ENCODE data around the gene HCK. TPM values are rescaled to one million over a fixed set of nuclear protein-coding genes. Genes with fewer than 3 reads are reported as not detected.

The HCK gene
- total RNA-seq, 4 donors from 2014 or later = 3.0 to 16.9 (median 6.7) TPM

GRCh38 chr20:32075534-32075933 lies 23.5 kb downstream of the HCK start:
- no peak for TF ChIP-seq POLR2A (IDR thresholded peaks at IDR 0.05)
- TF ChIP-seq CTCF (IDR thresholded peaks at IDR 0.05) = no peak
- Histone ChIP-seq H3K9me3 (no peaks in the 10 kb centered on the region), H3K27ac (no peak overlapping the region), H3K4me1 (peaks cover 0 to 23% (median 0%) of the 10 kb centered on the region in 3 donors), H3K27me3 (peaks cover 0 to 47% (median 0%) of the 10 kb centered on the region in 4 donors), H3K36me3 (no peaks in the 10 kb centered on the region), H3K4me3 (no peak overlapping the region)
- intact Hi-C loops (cut with DNase I) = no loop called here
- no peak for DNase-seq
- 79 to 83% methylated on average over 1 of the region's 1 CpG for WGBS, 2 donors

DNA sequence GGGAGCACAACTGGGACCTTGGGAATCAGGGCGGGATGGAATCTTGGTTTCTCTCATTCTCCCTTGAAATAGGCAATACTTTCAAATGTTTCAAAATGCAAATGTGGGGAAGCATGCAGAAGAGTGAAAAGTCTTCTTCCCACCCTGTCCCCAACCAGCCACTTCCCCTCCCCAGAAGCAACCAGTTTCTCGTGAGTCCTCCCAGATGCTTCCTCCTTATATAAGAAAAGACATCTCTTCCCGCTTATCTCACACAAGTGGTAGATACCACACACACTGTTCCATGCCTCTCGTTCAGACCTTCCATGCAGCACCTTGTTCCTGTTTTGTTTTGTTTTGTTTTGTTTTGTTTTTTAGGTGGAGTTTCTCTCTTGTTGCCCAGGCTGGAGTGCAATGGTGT lies 25.1 kb downstream of the HCK start:
- Histone ChIP-seq H3K27me3 (peaks cover 0 to 43% (median 0%) of the 10 kb centered on the region in 4 donors), H3K4me3 (no peak overlapping the region), H3K4me1 (peaks cover 0 to 24% (median 6%) of the 10 kb centered on the region in 3 donors), H3K9me3 (no peaks in the 10 kb centered on the region), H3K36me3 (no peaks in the 10 kb centered on the region), H3K27ac (no peak overlapping the region)
- TF ChIP-seq CTCF (IDR thresholded peaks at IDR 0.05) (no peak), POLR2A (IDR thresholded peaks at IDR 0.05) (no peak)
- 74 to 84% methylated on average over 4 of the region's 4 CpGs for WGBS, 2 donors
- intact Hi-C loops (cut with DNase I) = no loop called here
- no peak for DNase-seq

DNA sequence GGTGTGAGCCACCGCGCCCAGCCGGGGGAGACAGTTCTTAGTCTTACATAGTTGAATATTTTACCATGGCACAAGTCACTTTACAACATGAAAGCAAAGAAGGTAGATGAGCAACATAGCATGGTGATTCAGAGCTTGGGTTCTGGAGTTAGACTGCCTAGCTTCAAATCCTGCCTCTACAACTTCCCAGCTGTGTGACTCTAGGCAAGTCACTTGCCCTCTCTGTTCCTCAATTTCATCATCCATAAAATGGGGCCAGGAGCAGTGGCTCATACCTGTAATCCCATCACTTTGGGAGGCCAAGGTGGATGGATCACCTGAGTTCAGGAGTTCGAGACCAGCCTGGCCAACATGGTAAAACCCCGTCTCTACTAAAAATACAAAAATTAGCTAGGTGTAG lies 26.3 kb downstream of the HCK start:
- DNase-seq = no peak
- Histone ChIP-seq H3K4me1 (peaks cover 0 to 30% (median 6%) of the 10 kb centered on the region in 3 donors), H3K4me3 (no peak overlapping the region), H3K27me3 (peaks cover 0 to 40% (median 0%) of the 10 kb centered on the region in 4 donors), H3K36me3 (no peaks in the 10 kb centered on the region), H3K9me3 (no peaks in the 10 kb centered on the region), H3K27ac (no peak overlapping the region)
- TF ChIP-seq CTCF (IDR thresholded peaks at IDR 0.05) (no peak), POLR2A (IDR thresholded peaks at IDR 0.05) (no peak)
- intact Hi-C loops (cut with DNase I) = no loop called here
- 89 to 100% methylated on average over 1 to 5 of the region's 5 CpGs for WGBS, 2 donors

DNA sequence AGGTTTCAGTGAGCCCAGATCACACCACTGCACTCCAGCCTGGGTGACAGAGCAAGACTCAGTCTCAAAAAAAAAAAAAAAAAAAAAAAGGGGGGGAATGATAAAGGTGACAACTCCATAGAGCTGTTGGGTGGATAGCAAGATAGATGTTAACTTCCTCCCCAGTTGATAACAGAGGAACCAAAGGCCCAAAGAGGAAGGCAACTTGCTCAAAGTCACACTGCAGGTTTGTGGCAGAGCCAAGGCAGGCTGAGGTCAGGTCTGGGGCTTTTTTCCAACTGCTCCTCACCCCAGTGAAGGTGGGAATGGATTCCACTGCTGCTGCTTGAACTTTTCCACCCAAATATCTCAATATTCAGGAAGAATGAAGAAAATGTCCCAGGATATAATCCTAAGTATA lies 26.7 kb downstream of the HCK start:
- TF ChIP-seq POLR2A (IDR thresholded peaks at IDR 0.05) (no peak), CTCF (IDR thresholded peaks at IDR 0.05) (no peak)

GRCh38 chr20:32079655-32080109 lies 27.6 kb downstream of the HCK start:
- no peaks in the 10 kb centered on the region for H3K36me3 ChIP-seq
- H3K9me3 ChIP-seq = no peaks in the 10 kb centered on the region
- H3K4me3 ChIP-seq = no peak overlapping the region
- DNase-seq = no peak
- H3K4me1 ChIP-seq = peaks cover 0 to 27% (median 6%) of the 10 kb centered on the region in 3 donors
- intact Hi-C loops (cut with DNase I) = no loop called here
- TF ChIP-seq POLR2A (IDR thresholded peaks at IDR 0.05) (no peak), CTCF (IDR thresholded peaks at IDR 0.05) (no peak)
- H3K27me3 ChIP-seq = peaks cover 0 to 42% (median 0%) of the 10 kb centered on the region in 4 donors
- no peak overlapping the region for H3K27ac ChIP-seq
- WGBS, 2 donors = 60 to 98% methylated on average over 2 to 6 of the region's 8 CpGs

More for the DNA sequence above, 26.7 kb downstream of the HCK start:
- no peaks in the 10 kb centered on the region for H3K36me3 ChIP-seq
- intact Hi-C loops (cut with DNase I) = no loop called here
- no peaks in the 10 kb centered on the region for H3K9me3 ChIP-seq
- no peak overlapping the region for H3K27ac ChIP-seq
- DNase-seq = no peak
- H3K4me3 ChIP-seq = no peak overlapping the region
- H3K4me1 ChIP-seq = peaks cover 0 to 30% (median 6%) of the 10 kb centered on the region in 3 donors
- peaks cover 0 to 40% (median 0%) of the 10 kb centered on the region in 4 donors for H3K27me3 ChIP-seq

Measured in esophagus squamous epithelium (tissue), 5 donors.